ENCODE results near the gene GIPC1.
"Not testable (repeated sequence)": the region's sequence is repeated elsewhere in the genome, so short reads cannot be mapped to it uniquely, and the experiment has no call there.

The GIPC1 gene

DNA sequence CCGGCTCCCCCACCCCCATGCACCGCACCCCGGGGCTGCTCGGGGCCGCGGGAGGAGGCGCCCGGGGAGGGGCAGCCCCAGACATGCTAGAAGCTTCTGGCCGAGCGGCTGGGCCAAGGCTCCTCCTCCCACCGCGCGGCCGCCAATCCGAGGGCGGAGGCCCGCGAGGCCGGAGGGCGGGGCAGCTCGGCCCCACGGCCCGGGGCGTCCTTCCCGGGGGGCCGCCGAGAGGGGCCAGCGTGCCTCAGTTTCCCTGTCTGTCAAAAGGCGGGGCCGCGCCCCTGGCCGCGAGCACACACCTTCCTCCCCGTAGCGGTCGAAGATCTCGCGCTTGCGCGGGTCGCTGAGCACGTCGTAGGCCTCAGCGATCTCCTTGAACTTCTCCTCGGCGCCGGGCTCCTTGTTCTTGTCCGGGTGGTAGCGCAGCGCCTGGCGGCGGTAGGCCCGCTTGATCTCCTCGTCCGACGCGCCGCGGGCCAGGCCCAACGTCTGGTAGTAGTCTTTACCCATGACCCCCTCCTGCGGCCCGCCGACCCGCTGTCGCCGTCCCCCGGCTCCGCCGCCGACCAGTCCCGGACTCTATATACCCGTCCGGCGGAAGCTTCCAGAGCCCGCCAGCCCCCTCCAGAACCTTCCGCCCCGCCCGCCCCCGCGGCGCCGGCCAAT lies 22.0 kb upstream of the GIPC1 start, which contains the start of gene DNAJB1:
TSS of gene DNAJB1 (minus strand) at position 558 of the 666 bp plus-strand sequence. CDS start at position 510, 48 bp downstream.
- DNase-seq (ENCODE audit: low spot score) = peak; percentile 74

DNA sequence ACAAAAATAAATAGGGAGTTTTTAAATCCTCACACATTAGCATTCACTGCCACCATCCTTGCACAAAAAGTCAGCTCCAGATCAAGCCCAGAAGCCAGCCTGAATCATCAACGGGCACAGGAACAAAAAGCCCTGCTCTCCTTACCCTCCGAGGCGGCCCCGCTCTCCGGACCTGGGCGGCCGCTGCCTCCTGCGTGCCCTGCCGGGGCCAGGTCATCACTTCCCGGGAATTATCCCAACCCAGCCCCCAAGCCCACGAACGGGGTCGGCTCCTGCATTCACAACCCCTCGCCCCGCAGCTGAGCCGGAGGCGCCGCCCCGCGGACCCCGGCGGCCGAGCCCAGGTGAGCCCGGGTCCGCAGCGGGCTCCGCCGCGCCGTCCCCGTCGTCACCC lies 21.5 kb upstream of the GIPC1 start:
- no peak for DNase-seq (ENCODE audit: low spot score)

DNA sequence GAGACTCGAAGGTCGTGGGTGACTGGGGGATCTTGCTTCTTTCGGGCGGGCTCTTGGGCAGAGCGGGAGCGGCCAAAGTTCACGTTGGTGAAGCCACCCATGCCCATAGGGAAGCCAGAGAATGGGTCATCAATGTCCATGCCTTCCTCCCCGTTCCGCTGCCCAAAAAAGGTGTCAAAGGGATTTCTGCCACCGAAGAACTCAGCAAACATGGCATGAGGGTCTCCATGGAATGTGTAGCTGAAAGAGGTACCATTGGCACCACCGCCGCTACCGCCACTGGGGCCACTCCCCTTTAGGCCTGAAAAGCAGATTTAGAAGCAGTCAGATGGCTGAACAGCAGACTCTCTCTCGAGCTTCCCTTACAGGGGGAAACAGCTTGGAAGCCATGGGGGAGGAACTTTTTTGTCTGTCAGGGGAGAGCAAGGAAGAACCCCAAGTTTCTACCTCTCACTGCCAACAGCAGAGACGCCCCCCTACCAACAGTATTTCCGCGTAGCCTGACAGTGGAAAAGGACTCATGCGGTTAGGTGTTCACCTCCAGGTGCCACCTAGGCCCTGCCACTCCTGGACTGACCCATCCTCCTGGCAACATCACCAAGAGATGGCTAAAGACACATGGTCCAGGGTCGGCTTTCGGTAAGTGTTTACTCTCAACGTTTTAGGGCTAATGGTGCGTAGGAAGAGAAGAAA lies 21.0 kb upstream of the GIPC1 start:
- no peak for DNase-seq (ENCODE audit: low spot score)

DNA sequence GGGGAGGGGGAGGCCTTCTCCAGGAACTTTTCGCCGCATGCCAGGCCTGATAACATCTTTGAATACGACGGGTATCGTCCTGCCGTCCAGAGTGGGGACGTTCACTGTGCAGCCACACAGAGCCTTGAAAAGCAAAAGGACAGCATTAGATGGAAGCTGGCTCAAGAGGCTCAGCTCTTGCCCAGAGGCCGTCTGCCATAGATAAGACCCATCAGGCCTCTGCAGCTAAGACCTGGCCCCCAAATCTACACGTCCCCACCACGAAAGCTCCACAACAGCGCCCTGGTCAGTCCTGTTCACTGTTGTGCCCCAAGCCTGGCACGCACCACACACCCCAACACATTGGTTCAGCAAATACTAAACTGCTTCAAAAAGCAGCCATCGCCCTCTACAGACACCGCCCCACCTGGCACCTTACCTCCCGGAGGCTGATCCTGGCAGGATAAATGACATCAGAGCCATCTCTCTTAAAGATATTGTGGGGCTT lies 20.2 kb upstream of the GIPC1 start:
- no peak for DNase-seq (ENCODE audit: low spot score)

DNA sequence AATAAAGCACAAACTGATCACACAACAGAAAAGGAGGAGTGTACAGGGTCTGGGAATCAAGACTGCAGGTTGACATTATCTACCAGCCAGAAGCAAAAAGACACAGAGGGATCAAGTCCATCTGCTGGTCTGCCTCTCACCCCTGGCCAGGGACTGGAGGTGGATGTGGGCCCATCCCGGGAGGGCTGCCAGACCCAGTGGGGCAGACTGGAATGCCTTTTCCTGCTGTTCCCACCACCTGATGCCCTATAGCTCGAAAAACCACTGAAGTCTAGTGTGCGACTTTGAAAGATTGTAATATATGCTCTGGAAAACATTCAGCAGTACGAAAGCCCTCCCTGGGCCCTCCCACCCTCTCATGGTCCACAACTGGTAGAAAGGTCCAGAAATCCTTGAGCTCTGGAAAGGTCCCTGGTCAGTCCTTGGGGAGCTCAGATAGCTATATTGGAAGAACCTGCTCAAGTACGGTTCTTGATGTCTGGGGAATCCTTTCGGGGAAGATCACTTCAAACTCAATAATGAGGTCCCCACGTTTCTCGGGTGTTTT lies 19.6 kb upstream of the GIPC1 start:
- DNase-seq (ENCODE audit: low spot score) = no peak

DNA sequence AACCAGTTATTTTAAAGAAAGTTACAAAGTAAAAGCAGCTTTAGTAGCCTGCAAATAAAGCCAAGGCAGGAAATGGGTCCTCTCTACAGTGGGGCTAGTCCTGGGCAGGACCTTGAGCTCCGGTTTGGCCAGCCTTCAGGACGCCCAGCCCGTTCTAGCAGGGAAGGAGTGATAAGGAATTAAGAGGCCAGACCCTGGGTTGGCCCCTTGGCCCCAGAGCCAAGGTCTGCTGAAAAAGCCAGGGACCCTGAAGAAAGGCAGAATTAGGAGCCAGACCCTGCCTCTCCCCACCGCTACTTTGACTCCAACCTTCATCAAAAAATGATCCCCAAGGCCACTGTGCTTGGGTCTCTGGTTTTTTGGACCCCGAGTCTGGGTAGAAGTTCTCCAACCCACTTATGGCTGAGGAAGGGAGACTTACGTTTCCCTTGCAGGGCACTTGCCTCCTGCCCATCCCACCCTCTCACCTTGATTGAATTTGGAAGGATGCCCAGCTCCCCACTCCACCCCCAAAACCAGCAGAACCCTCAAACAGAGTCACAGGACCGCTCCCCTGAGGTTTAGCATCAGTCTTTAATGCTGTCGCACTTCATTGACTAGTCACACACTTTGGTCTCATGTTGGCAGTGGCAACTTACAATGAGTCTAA lies 18.4 kb upstream of the GIPC1 start:
- DNase-seq (ENCODE audit: low spot score) = no peak

DNA sequence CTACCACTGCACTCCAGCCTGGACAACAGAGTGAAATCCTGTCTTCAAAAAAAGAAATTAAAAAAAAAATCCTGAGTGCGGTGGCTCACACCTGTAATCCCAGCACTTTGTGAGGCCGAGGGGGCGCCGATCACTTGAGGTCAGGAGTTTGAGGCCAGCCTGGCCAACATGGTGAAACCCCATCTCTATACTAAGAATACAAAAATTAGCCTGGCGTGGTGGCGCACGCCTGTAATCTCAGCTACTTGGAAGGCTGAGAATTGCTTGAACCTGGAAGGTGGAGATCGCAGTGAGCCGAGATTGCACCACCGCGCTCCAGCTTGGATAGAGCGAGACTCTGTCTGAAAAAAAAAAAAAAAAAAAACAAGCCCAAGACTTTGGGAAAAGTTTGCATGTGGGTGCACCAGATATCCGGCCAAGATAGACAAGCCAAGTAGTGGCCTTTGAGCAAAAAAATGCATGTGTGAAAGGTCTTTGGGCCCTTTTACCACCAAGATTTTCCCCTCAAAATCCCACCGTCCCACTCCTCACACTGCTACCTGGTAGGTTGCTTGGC lies 16.6 kb upstream of the GIPC1 start:
- no peak for DNase-seq (ENCODE audit: low spot score)

DNA sequence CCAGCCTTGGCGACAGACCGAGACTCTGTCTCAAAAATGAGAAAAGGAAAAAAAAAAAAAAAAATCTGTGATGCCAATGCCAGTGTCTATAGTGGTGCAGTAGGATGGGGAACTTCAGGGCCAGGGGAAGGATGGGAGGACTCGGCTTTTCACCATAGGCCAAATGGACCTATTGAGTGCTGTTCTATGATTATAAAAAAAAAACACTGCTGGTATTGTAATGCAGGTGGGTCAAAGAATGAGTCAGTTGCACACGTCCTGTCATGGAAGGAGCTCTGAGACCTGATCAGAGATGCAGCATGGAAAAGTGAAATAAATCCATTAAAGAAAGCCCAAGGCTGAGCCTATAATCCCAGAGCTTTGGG lies 15.3 kb upstream of the GIPC1 start:
- DNase-seq (ENCODE audit: low spot score) = no peak

DNA sequence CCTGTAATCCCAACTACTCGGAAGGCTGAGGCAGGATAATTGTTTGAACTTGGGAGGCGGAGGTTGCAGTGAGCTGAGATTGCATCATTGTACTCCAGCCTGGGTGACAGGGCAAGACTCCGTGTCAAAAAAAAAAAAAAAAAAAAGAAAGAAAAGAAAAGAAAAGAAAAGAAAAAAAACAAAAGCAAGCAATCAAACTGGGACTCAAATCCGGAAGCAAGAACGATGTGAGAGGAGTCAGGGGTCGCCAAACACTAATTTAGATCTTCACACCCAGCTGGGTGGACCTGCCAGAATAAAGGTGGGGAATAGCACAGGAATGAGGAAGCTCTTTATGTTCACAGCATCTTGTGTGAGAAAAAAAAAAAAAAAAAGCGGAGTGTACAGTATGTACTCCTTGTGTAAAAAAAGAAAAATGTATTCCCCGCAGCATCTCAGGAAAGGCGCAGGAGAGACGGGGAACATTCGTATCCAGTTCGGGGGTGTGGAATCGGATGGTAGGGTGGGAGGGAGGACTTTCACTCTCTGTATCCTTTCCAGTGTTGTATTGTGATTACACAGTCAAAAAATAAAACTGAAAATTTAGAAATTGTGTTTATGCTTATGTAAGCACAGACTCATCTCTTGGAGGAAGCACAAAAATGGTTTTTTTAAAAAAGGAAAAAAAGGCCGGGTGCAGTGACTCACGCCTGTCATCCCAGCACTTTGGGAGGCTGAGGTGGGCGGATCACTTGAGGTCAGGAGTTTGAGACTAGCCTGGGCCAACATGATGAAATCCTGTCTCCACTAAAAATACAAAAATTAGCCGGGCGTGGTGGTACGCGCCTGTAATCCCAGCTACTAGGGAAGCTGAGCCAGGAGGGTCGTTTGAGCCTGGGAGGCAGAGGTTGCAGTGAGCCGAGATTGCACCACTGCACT lies 14.6 kb upstream of the GIPC1 start:
- DNase-seq (ENCODE audit: low spot score) = no peak

DNA sequence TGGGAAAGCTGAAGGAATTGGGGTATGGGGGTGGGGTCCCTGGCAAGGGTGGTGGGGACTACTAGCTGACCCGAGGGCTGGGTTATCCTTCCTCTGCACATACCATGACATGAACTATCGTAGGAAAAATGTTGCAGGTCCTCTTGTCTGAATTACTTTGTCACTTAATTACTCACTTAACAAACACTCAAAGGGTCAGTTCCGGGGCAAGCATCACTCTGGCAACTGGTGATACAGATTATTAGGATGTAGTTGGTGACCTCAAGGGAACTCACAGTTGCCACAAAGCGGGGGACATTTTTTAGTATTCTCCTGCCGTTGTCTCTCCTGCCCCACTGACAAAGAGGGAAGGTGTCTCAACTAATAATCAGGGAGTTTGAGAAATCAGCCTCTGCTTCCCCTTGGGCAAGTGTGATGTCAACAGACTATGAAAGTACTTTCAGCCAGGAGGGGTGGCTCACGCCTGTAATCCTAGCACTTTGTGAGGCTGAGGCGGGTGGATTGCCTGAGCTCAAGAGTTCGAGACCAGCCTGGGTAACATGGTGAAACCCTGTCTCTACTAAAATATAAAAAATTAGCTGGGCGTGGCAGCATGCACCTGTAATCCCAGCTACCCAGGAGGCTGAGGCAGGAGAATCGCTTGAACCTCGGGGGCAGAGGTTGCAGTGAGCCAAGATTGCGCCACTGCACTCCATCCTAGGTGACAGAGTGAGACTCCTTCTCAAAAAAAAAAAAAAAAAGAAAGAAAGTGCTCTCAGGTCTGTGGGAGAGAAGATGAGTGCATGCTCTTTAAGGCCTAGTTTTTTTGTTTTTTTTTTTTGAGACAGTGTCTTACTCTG lies 12.0 kb upstream of the GIPC1 start:
- no peak for DNase-seq (ENCODE audit: low spot score)

DNA sequence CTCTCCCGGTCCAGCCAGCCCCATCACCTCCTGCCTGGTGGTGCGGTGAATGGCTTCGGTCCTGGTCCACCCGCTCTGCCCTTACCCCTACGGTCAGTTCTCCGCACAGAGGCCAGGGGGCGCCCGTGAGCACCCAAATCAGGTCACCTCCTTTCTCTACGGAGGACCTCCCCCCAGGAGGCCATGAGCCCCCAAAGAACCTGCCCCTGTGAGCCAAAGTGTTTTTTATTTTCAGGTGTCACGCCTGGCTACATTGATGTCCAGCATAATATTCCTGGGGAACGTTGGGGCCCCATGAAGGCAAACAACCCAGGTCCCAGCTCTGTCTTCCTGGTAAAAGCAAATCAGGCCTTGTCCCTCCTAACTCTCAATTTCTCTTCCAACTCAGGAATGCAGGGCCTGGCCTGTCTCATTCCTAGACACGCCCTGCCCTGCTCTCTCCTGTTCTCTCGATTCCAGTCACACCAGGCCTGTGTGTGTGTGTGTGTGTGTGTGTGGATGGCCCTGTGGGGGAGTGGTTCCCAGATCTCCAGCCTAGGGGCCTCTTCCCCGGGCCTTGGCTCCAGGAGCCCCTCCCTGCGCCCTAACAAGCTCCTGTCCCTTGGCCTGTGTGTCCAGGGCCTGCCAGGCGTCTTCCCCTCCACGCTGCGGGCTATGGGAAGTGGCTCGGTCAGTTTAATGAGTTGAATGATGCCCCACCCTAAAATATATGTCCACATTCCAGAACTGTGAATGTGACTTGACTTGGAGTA lies 9.7 kb upstream of the GIPC1 start:
- peak; percentile 89 for DNase-seq (ENCODE audit: low spot score)

DNA sequence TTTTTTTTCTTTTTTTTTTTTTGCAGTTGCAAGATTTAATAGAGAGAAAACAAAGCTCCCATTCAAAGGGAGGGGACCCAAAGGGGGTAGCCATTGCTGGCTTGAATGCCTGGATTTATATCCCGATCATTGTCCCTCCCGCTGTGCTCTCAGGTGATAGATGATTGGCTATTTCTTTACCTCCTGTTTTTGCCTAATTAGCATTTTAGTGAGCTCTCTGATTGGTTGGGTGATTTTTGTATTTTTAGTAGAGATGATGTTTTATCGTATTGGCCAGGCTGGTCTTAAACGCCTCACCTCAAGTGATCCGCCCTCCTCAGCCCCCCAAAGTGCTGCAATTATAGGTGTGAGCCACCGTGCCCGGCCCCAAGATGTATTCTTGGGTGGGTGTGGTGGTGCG lies 8.6 kb upstream of the GIPC1 start:
- DNase-seq (ENCODE audit: low spot score) = not testable (repeated sequence)

DNA sequence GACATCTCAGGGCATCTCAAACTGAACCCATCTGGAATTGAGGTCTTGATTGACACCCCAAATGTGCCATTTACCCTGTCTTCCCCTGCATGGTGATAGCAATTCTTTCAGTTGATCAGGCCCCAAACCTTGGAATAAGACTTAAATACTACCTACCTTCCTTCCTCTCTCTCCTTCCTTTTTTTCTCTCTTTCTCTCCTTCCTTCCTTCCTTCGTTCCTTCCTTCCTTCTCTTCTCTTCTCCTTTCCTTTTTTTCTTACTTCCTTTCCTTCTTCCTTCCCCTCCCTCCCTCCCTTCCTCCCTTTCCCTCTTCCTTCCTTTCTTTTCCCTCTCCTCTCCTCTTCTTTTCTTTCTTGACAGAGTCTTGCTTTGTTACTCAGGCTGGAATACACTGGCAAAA lies 7.4 kb upstream of the GIPC1 start:
- DNase-seq (ENCODE audit: low spot score) = no peak

DNA sequence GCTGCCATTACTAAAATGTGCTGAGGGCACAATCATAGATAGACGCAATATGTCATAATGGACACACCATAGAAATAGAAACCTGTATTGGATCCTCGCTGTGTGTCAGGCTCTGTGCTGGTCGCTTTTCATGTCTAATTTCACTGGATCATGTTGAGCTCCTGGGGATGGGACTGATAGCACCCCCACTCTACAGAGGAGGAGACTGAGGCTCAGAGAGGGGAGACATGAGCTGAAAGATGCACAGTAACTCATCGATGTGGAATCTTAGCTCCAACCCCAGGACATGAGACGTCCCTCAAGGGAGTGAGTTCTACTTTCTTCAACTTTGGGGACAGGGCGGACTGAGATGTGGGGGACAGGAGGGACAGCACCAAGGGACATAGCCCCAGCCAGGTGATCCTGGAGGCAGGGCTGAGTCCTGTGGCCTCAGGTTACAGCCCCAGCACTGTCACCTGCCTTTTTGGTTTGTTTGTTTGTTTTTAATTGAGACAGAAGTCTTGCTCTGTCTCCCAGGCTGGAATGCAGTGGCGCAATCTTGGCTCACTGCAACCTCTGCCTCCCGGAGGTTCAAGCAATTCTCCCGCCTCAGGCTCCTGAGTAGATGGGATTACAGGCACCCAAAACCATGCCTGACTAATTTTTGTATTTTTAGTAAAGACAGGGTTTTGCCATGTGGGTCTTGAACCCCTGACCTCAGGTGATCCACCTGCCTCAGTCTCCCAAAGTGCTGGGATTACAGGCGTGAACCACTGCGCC lies 6.6 kb upstream of the GIPC1 start:
- DNase-seq (ENCODE audit: low spot score) = no peak

DNA sequence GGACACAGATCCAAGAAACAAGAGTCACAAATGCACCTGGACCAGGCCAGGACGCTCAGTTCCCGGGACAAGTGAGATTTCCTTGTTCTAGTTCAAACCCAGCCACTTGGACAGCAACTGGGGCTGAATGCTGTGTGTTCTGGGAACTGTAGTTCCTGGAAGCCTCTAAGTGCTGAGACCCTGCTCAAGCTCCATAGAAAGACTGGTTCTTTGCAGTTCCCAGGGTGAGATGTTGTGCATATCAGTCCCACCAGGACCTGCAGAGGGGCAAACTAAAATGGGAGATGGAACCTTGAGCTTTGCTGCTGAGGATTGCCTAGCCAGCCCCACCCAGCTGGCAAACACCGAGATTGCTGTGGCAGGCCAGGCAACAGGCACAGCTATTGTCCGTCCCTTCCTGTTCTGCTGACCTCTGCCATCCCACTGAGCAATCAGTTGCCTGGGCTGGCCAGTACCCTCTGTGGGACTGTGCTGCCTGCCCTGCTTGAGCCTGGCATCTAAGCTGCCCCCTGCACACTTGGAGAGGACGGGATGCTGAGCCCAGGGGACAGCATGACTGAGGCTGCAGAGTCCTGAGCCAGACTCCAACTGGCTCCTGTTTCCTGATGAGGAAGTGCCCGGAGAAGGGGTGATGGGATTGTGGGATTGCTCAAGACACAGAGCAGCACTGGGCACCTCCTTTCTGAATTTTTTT lies 1.4 kb upstream of the GIPC1 start:
- DNase-seq (ENCODE audit: low spot score) = no peak

DNA sequence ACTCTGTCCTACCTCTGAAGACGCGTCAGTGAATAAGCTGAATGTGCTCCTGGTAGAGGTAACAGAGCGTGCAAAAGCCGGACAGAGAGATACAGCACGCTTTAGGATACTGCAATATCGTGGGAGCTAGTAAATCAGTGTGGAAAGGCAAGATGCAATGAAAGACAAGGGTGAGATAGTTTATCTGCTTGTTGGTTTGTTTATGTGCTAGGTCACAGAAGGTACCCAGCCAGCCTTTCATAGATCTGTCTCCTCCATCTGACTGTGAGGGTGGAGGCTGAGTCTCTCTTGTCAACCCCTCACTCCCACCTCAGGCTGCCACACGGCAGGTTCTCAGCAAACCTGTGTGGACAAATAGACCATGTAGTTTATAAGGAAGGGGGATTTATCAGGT lies 904 bp upstream of the GIPC1 start:
- no peak for DNase-seq (ENCODE audit: low spot score)

DNA sequence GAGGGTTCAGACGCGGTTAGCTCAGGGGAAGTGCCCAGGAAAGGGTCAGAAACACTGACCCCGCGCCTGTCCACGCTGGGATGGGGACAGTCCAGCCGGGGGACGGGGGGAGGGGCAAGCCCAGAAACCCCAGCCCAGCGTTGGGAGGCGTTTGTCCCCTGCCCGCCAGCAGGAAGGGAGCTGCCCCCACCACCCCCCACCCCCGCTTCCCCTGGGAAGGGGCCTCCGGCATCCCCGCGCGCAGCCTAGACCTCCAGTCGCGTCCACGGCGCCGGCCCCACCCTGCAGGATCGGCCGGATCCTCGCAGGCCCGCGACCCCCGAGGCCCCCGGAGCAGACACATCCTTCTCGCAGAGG lies 277 bp downstream of the GIPC1 start:
- DNase-seq (ENCODE audit: low spot score) = no peak

DNA sequence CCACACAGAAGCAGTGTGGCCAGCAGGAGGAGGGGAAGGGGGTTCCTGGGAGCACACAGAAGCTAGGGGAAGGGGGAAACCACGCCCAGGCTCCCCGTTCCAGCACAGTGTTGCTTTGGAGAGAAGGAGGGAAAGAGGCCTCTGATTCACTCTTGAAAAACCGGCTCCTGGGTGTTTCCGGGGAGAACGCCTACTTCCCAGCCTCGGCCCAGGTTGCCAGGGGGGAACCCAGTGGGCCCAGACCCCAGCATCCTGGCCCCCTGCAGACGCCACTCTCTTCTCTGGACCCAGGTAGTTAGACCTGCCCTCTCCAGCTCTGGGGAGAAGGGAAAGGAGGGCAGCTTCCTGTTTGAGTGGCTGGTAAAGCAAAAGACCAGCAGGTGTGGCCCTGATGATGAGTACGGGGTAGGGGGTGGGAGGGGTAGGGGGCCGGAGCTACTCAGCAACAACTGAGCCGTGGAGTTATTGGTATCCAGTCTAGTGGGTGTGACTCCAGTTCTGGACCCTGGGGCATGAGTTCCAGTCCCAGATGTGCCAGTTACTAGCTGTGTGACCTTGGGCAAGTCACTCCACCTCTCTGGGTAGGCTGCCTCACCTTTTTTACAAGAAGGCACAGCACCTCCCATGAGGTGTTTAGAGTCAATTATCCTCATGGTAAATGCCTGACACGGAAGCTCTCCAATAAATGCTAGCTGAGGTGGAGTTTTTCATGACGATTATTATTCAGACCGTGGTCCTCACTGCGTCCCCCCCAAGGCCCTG lies 836 bp downstream of the GIPC1 start:
- no peak for DNase-seq (ENCODE audit: low spot score)
